WTC11 (cell line): ENCODE measurements around the gene TVP23C.

Source experiments
- CTCF ChIP-seq: fragments of 200-600 bp; IDR thresholded peaks from 2 replicates; pipeline ENCODE4 v1.8.0; 2022; ENCODE audit warnings: antibody characterized with exemption
- ESRRA ChIP-seq: sonication (generic); formaldehyde crosslinking; IDR thresholded peaks from 2 replicates; pipeline ENCODE4 v1.8.1; 2022; ENCODE audit warnings: mild to moderate bottlenecking, missing genetic modification reagents, borderline replicate concordance
- ETV6 ChIP-seq: sonication (generic); formaldehyde crosslinking; IDR thresholded peaks from 2 replicates; pipeline ENCODE4 v1.8.1; 2022; ENCODE audit warnings: mild to moderate bottlenecking, missing genetic modification reagents
- GRHL2 ChIP-seq: fragments of 250-450 bp; sonication (Bioruptor Pico); IDR thresholded peaks from 2 replicates; pipeline ENCODE4 v1.8.0; 2022; ENCODE audit warnings: mild to moderate bottlenecking, moderate library complexity; ENCODE audit not compliant: insufficient replicate concordance, severe bottlenecking
- SP1 ChIP-seq: sonication (generic); formaldehyde crosslinking; conservative IDR thresholded peaks from 2 replicates; pipeline ENCODE4 v1.8.1; 2022; ENCODE audit warnings: missing genetic modification reagents
- USF1 ChIP-seq: sonication (generic); formaldehyde crosslinking; IDR thresholded peaks from 2 replicates; pipeline ENCODE4 v1.8.0; 2022; ENCODE audit warnings: mild to moderate bottlenecking, missing genetic modification reagents
- ZNF423 ChIP-seq: fragments of 250-450 bp; sonication (Bioruptor Pico); IDR thresholded peaks from 2 replicates; pipeline ENCODE4 v2.1.2; 2022; ENCODE audit warnings: mild to moderate bottlenecking, moderate library complexity

DNA sequence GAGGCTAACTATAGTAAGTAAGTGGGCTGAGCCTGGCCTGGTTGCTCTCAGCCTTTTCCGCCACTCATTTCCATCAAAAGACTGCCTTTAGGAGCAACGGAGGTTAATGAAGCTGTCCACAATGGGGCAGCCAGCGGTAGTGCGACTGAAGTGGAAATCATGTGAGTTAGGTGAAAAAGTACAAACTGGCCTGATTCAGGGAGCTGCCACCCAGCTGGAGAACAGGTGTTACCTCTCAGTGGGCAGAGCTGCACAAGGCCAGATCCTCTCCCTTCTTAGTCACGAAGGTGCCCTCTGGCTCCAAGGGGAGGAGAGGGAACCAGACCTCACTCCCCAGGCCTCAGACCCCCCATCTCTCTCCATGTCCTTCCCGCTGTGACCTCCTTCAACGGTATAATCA is 61.5 kb downstream of the TVP23C start:
- TF ChIP-seq CTCF (no peak), ESRRA (CRISPR knock-in tag) (no peak), ETV6 (CRISPR knock-in tag) (no peak), SP1 (CRISPR knock-in tag) (no peak), ZNF423 (CRISPR knock-in tag) (no peak), USF1 (CRISPR knock-in tag) (no peak), GRHL2 (CRISPR knock-in tag) (no peak)
